Esophagus mucosa (tissue), 1 donor: Measurements from ENCODE around the gene ACBD5. TPM values are rescaled to one million over a fixed set of nuclear protein-coding genes. Genes with fewer than 3 reads are reported as not detected.
"Not testable (repeated sequence)": the region's sequence is repeated elsewhere in the genome, so short reads cannot be mapped to it uniquely, and the experiment has no call there.

Experiments
- ATAC-seq: fragments of 200-7000 bp; cut with Tn5 transposase; one replicate; pipeline ENCODE4 v1.9.1; 2020
- total RNA-seq: library from RNA; stranded (reverse); gene quantifications from one replicate; pipeline ENCODE4 v1.2.4, GENCODE V29; 2023
- donor health status: DM: yes; HTN: yes; CAD: no.

The ACBD5 gene
- total RNA-seq, 1 donor from 2014 or later = 15.2 TPM

- peak; percentile 42 for ATAC-seq
These were observed 534 bp upstream of the ACBD5 start for GRCh38 chr10:27241010-27241651.

GRCh38 chr10:27237531-27237930, 3.1 kb downstream of the ACBD5 start:
- not testable (repeated sequence) for ATAC-seq

GRCh38 chr10:27236589-27237128, 3.9 kb downstream of the ACBD5 start:
- ATAC-seq = not testable (repeated sequence)

DNA sequence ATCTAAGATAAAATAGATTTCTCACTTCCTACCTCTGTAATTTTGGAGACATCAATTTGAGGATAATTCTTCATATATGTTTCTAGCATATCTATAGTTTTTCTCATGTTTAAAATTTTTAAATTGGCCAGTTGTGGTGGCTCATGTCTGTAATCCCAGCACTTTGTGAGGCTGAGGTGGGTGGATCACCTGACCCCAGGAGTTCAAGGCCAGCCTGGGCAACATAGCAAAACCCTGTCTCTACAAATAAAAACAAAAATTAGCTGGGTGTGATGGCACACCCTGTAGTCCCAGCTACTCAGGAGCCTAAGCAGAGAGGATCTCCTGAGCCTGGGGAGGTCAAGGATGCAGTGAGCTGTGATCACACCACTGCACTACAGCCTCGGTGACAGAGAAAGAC, 4.9 kb downstream of the ACBD5 start:
- no peak for ATAC-seq

DNA sequence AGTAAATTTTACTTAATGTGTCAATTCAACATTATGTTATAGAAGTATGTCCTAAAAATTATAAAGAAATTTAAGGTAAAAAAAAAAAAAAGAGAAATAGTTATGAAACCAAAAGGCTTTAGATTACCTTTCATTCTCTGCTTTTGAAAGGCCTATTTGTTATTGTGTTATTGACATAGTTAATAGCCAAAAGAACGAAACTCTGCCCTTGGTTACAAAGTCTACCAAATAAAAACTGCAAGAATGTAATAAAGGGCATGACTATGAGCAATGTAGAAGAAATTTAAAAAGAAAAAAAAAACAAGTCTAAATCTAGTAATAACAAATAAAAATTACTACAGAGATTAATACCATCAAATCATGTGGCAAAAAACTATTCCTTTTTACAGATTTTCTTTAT, 10.6 kb downstream of the ACBD5 start:
- no peak for ATAC-seq

DNA sequence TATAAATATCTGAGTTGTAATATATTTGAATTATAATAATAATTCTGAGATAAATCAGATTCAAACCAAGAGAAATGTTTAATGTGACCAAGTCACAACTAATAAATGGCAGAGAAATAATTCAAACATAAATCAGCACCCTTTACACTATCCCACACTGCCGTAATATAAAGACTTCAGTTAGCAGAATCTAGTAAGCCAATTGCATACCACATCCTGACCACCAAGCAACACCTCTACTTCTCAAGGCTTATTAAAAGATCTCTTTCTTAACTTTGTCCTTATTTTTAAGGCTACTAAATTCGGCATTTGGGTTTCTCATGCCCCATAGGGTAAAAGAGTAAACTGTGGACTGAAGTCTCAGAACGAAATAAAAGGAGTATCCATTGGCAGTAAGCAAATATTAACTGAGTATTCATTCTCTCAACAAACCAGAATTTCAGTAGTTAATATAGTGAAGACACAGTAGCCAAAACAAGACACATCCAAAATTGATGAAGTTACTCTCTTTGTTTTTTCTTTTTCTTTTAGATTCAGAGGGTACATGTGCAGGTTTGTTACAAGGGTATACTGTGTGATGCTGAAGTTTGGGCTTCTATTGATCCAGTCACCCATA, 14.8 kb downstream of the ACBD5 start:
- no peak for ATAC-seq

- no peak for ATAC-seq
These were observed 15.5 kb downstream of the ACBD5 start for GRCh38 chr10:27225011-27225590.

DNA sequence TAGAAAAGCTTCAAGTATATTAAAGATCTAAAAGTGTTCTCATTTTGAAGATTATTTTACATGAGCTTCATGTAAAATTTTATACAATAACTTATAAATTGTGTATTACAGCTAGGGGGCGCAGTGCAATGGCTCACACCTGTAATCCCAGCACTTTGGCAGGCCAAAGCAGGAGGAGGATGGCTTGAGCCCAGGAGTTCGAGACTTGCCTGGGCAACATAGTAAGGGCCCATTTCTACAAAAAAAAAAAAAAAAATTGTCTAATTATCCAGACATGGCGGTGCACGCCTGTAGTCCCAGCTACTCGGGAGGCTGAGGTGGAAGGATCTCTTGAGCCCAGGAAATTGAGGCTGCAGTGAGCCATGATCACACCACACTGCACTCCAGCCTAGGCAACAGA, 16.6 kb downstream of the ACBD5 start:
- peak; percentile 46 for ATAC-seq

DNA sequence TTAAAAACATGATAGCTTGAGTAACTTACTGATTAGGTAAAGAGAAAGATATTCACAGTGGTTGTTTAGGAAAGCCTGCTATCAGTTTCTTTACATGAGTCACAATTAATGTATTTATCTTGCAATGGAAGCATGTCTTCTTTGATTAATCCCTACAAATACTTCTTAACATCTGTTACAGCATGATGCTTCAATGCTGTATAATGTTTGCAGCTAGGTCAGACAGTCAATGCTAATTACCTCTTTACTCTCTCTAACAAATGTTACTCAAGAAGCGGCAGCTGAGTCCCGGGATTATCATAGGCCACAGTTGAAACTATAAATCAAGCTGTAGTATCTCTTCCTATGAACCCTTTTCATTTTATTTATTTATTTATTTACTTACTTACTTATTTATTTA, 33.2 kb downstream of the ACBD5 start:
- no peak for ATAC-seq

DNA sequence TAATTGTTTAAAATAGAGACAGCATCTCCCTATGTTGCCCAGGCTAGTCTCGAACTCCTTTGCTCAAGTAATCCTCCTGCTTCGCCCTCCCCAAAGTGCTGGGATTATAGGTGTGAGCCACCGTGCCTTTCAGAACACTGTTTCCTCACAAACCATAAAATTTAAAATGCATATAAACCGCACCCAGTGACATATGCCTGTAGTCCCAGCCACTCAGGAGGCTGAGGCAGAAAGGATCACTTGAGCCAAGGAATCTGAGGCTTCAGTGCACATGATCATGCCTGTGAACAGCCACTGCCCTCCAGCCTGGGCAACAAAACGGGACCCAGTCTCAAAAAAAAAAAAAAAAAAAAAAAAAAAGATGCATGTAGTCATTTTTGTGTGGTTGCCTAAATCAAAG, 36.8 kb downstream of the ACBD5 start:
- no peak for ATAC-seq

DNA sequence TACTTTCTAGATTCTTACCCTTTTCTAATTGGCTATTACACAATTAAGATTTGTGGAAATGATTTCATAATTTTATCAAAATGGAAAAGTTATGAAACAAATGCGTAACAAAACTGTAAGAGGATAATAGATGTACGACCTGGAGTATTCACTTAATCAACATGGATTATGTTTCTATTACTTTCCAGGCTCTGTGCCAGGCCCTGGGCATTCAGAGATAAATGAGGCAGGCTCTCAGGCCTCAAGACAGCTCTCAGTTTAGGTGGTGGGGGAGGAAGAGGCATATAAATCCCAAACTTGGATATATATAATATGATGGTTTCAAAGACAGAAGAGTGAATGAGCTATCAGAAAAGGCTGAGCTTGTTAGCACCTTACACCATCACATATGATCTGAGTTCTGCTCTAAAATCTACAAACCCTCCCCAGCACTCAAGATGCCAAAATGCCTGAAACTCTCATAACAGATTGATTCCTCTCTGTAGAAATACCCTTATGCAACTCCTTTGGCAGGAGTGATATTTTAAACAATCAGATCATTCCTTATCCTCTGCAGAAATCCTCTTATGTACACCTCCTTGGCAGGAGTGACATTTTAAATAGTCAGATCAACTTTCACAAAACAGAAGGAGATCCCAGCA, 42.5 kb downstream of the ACBD5 start:
- ATAC-seq = no peak

DNA sequence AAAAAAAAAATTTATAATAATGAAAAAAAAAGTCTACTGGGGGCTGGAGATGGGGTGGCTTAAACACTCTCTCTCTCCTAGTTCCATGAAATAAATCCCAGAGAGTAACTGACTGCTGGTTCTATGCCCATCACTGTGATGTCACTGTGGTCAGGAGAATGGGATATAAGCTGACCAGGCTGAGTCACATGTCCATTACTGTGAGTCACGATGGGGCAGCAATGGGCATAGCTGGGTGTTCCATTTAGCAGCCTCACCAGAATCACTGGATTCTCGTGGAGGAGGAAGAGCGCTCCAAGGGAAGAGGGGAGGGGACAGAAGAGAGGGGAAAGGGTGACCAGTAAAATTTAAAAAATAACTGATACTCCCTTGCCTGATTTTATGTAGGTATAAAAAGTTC, 48.3 kb downstream of the ACBD5 start:
- peak; percentile 55 for ATAC-seq

GRCh38 chr10:27190508-27190907, 50.1 kb downstream of the ACBD5 start:
- ATAC-seq = no peak

DNA sequence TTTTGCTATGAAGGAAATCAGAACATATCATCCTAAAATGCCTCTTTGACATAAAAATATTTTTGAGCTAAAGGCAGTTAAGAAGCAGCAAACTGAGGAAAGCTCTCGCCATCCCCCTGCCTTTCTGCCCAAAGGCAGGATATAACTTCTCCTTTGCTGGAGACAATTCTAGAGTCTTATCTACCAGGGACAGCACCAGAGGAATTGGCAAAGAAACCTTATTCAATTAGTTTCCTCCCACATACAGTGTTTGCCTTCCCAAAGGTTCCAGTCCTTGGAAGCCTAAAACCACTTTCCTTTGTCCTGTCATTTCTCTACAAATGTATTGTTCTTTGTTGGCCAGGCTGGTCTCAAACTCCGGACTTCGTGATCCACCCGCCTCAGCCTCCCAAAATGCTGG, 51.7 kb downstream of the ACBD5 start:
- ATAC-seq = no peak

GRCh38 chr10:27188259-27188658, 52.3 kb downstream of the ACBD5 start:
- peak; percentile 59 for ATAC-seq

DNA sequence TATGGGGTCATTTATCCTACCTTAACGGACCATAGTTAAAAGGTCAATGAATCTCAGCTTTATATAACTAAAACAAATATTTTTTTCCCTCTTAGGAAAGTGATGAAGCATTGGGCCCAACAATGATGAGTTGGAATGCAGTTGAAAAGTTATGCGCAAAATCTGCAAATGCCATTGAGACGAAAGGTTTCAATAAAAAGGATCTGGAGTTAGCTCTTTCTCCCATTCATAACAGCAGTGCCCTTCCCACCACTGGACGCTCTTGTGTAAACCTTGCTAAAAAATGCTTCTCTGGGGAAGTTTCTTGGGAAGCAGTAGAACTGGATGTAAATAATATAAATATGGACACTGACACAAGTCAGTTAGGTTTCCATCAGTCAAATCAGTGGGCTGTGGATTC, 70.7 kb downstream of the ACBD5 start:
- ATAC-seq = no peak

DNA sequence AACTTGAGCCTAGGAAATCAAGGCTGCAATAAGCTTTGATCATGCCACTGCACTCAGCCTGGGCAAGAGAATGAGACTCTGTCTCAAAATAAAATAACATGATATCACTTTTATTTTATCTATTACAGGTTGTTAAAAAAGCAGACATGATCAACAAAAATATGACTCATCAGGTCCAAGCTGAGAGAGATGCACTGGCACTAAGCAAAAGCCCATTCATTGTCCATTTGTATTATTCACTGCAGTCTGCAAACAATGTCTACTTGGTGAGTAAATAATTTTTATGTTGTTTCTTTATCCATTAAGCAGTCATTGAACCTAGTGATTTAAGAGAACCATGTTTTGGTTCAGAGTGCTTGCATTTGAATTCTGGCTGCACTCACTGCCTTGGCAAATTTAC, 82.2 kb downstream of the ACBD5 start:
- ATAC-seq = no peak

- no peak for ATAC-seq
These were observed 83.4 kb downstream of the ACBD5 start for GRCh38 chr10:27157150-27157549.

DNA sequence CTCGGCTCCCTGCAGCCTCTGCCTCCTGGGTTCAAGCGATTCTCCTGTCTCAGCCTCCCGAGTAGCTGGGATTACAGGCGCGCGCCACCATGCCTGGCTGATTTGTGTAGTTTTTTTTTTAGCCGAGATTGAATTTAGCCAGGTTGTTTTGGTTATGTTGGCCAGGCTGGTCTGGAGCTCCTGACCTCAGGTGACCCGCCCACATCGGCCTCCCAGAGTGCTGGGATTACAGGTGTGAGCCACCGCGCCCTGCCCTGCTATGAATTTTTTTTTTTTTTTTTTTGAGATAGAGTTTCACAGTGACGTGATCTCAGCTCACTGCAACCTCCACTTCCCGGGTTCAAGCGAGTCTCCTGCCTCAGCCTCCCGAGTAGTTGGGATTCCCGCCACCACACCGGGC, 84.0 kb downstream of the ACBD5 start:
- ATAC-seq = not testable (repeated sequence)

DNA sequence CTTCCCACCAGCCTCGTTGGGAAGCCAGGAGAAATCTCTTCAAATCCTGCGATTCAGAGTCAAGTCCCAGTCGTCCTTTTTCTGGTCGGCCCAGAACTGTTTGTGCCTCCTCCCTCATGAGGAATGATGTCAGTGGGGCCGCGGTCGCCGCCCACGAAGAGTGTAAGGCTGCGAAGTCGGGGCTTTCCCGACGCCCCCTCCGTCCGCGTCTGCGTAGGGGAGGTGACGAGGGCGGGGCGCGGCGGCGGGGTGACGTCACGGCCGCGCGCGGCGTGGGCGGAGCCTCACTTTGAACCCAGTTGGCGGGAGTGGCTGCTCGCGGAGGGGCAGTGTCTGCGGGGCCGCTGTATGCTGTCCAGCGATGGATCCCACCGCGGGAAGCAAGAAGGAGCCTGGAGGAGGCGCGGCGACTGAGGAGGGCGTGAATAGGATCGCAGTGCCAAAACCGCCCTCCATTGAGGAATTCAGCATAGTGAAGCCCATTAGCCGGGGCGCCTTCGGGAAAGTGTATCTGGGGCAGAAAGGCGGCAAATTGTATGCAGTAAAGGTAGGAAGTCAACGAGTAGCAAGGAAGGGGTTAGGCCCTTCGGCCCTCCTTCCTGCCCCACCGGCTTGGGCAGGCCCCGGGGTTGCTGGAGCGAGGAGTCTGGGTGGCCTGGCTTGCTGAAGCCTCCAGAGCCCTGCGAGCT, 85.4 kb downstream of the ACBD5 start, which contains the start of gene MASTL:
Gene MASTL, plus strand, starts transcription at position 287 of the 689 bp plus-strand sequence. Its CDS starts 75 bp downstream, at position 362.
- ATAC-seq = peak; percentile 98

DNA sequence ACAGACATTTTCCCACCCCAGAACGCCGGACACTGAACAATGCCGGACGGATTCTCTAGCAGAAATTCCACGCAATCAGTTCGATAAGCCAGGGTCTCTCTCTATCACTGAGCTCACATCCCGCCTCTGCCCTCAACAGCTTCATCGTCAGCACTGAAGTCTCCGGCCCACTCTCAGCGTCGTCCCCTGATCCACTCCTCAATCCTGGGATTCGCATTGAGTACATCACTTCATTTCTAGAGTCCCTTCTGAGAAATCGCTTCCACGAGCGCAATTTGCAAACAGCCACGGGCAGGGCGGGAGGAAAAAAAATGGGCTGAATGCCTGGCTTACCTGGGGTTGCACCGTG, 86.8 kb downstream of the ACBD5 start:
- peak; percentile 0 for ATAC-seq

DNA sequence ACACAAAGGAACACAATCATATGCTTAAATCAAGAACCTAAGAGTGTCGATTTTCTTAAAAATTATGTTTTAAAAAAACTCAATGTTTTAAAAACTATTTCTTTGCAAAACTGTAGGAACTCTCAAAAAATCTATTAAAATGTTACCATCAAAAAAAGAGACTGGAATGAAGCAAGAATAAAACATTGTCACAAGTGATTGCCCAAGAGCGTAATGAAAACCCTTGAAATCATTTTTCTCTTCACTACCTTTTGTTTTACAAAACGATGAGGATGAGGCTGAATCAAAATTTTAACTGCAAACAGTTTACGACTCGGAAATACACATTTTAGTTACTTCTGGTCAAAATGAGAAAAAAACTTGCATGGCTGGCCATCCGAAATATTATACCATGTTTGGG, 87.3 kb downstream of the ACBD5 start:
- no peak for ATAC-seq

DNA sequence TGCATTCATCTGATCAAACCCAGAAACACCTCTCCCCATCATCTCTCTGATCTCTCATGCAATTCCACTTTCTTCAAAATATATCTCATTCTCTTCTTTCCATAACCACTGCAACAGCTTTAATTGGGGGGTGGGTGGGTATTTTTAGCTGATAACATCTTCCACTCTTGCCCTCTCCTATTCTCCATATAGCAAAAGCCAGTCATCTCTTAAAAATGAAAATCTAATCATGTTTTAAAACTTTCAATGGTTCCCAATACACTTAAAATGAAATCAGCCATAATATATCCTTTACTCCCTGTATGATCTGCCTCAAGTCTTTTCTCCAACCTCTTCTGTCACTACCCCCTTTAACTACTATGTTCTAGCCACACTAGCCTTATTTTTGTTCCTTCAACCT, 87.9 kb downstream of the ACBD5 start:
- ATAC-seq = no peak
